22Rv1 (cell line): ENCODE data around the gene TNK1.

Experiments
- CTCF ChIP-seq: fragments of 450-650 bp; IDR thresholded peaks from 2 replicates; pipeline ENCODE4 v1.5.1; 2017; ENCODE audit warnings: mild to moderate bottlenecking
- ZFX ChIP-seq: fragments of 450-650 bp; IDR thresholded peaks from 2 replicates; pipeline ENCODE4 v1.6.1; 2017; ENCODE audit warnings: antibody characterized with exemption, borderline replicate concordance

GRCh38 chr17:7357381-7357780, 23.5 kb upstream of the TNK1 start:
- no peak for TF ChIP-seq CTCF
- no peak for TF ChIP-seq ZFX
